ENCODE measurements around the gene AHCYL2. TPM values are rescaled to one million over a fixed set of nuclear protein-coding genes. Genes with fewer than 3 reads are reported as not detected.
"Not testable (repeated sequence)": the region's sequence is repeated elsewhere in the genome, so short reads cannot be mapped to it uniquely, and the experiment has no call there.

AHCYL2 gene
- total RNA-seq, 1 donor from 2014 or later: 165 TPM

DNA sequence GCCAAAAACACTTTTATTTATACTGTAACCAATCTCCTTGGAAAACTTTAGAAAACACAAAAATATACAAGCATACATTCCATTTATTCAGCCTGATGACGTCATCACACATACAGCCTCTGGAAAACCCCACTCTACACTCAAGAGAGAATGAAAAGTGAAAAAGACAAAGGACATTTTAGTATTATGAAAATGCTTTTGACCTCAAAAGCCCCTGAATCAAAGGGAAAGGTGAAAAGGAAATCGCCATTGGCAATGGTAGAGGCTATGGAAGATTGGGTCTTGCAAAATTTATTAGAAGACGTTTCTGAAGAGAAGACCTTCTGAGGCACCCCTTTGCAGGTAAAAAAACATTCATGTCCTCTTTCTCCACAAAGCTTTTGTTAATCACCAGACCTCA lies 126.5 kb downstream of the AHCYL2 start:
- no peak for DNase-seq (ENCODE audit: low spot score)

DNA sequence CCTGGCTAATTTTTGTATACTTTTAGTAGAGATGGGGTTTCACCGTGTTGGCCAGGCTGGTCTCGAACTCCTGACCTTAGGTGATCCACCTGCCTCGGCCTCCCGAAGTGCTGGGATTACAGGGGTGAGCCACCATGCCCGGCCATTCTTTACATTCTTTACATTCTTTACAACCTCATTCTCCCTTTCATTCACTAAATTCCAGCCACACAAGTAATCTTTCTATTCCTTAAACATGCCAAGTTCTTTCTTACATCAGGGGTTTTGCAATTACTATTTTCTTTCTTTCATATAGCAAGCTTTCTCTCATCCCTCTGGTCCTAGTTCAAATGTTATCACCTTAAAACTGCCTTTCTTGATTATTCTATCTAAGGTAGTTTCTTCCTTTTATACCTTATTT lies 128.3 kb downstream of the AHCYL2 start:
- DNase-seq (ENCODE audit: low spot score): not testable (repeated sequence)

DNA sequence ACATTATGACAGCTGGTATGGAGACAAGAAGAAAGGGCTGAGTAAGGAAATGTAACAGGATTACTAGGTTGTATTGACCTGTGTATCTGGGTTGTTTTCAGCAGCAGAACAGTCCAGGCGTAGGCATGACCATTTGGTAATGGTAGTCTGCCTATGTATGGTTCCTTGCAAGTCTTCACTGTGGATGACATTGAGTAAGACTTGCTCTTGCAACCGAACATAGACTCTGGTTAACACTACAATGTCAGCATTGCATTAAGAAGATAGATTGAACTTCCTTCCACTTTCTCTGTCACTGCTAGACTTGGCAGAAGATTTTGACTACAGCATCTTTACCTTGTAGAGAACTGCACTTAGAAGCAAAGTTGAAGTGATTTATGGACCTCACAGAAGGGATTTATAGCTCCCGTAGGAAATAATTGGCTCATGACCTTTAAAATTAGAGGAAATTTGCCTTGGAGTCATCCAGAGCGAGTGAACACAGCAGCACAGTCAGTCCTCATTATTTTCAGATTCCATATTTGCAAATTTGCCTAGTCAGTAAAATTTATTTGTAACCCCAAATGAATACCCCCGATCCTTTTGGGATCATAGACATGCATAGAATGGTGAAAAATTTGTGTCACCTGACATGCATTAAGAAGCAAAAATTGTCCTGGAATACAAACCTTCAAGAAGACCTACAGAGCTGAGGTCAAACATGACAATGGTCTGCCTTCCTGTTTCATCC lies 129.8 kb downstream of the AHCYL2 start:
- DNase-seq (ENCODE audit: low spot score): no peak

DNA sequence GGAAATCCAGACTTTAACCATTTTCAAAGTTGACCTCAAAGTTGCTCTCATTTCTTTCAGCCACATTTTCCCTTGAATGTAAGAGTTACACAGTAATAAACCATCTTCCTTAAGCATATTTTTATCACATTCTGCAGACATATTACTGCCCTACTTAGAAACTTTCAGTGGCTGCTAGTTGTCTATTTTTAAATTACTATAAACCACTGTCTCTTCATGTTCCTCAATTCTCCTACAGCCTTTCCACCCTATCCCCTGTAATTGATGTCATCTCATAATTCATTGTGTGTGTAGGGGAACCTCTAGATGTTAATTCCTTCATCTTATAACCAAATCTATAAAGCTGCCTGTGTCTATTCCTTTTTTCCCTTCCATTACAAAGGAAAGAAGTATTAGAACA lies 131.3 kb downstream of the AHCYL2 start:
- DNase-seq (ENCODE audit: low spot score): no peak

DNA sequence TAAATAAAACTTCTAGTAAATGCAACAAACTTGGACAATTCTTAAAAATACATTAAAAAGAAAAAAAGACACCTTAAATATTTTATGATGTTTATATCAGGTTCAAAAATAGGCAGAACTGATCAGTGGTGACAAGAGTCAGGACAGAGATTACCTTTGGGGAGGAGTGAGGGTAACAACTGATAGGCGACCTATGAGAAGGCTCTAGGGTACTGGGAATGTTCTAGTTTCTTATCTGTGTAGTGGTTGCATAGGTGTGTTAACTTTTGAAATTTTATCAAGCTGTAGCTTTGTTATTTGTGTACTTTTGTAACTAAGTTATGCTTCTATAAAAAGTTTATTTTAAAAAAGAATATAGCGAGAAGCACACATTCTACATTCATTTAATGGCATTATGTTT lies 134.3 kb downstream of the AHCYL2 start:
- no peak for DNase-seq (ENCODE audit: low spot score)

DNA sequence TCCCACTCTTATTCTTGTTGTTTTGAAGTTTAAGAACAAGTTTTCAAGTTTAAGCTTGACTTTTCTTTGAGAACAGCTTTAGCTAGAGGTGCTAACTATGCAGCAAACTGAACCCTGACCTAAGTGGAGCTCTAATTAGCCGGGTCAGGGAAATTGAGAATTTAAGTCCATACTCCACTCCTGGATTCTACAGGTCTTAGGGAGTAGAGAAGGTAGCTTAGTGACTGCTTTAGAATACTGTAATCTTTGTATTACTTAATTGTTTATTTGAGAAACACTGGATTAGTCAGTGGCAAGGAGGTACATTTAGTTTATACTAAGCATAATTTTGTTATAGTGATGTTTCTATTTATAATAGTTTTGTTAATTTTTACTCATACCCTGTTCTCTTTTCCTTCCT lies 134.8 kb downstream of the AHCYL2 start:
- no peak for DNase-seq (ENCODE audit: low spot score)

DNA sequence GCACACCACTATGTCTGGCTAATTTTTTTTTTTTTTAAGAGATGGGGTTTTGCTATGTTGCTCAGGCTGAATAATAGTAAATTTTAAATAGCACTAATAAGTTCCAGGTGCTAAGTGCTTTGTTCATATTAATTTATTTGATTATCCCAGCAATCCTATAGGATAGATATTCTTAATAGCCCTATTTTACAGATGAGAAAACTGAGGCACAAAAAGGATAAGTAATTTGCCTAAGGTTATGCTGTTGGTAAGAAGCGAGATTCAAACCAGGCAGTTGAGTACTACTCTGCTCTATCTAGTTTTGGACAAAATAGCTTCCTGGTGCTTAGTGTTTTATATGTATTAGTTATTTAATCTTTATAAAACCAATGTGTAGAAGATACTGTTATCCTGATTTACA lies 136.9 kb downstream of the AHCYL2 start:
- DNase-seq (ENCODE audit: low spot score): no peak

DNA sequence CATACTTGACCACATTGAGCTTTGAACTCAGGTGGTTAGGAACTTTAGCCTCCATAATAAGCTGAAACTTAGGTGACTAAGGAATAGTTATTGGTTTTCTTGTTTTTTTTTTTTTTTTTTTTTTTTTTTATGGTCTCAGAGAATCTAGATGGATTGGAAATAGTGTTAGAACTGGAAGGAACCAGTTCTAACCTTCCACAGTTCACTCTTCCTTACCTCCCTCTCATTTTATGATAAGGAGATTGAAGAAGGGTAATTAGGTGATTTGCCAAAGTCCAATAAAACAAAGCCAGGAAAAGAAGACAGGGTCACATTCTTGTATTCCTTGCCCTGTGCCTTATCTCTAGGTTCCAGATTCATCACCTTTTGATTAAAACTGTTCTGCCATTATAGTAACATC lies 137.7 kb downstream of the AHCYL2 start:
- DNase-seq (ENCODE audit: low spot score): no peak

DNA sequence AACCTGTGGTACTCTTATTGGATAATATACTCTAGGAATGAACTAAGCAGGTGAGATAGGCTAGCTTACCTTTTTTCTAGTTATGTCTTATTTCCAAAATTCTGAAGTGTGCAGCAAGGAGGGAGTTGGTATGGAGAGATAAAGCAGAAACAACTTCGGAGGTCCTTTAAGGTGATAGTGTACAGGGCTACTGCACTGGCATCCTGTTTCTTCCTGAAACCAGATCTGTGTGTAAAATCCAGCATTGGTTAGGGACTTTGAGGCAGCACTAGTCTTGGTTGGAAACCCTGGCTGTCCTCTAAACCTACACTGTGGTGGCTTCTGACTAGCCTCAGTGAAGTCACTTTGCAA lies 142.5 kb downstream of the AHCYL2 start:
- DNase-seq (ENCODE audit: low spot score): no peak

DNA sequence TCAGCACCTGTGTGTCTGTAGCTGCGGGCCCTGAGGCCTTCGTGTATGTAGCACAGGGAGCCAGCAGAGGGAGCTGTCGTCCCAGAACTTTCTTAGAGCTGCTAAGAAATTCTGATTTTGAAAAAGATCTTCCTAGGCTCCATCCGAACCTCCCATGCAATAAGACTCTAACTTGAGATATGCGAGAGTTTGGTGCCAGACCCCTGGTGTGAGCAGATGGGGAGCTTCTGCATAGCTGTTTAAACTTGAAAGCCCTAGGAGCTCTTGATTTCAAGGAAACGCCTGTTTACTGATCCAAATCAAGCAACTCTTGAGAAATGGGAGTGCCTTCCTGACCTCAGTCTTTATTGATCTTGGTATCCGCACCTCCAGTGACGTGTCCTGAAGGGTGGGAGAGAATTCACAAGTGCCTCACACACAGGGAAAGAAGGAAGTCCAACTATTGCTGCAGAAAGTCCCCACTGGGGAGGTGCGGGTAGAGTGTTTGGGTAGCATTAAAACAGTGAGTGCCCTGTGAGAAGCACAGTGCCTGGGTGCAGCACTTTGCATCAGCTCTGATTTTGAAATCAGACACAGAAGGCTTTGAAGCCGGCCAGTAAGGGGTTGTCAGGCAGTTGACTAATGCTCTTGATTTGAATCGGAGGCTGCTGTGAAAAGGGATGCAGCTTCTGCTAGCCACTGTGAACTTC lies 143.0 kb downstream of the AHCYL2 start:
- peak; percentile 82 for DNase-seq (ENCODE audit: low spot score)

DNA sequence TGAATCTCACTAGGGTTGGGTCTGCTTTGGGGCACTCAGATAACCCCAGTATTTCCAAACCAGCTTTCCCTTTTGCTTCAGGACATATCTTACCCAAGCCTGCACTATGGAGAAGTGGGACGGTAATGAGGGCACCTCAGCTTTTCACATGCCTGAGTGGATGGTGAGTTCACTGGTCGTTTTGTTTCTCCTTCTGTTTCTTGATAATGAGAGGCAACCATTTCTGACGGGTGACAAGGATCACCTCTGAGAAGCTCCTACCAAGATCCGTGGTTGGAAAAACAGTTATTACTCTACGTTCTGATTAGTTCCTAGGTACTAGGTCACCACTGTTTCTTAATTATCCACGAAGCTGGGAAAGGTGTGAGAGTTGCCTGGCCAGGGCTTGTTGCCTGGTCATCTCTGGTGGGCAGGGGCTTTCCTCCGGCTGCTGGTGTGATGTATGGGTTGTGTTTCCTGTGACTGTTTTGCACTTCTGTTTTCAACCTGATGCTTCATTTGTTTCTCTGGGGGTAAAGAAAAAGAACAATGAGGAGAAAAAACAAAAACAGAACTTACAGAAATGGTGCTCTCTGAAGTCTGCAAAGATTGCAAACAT lies 143.7 kb downstream of the AHCYL2 start:
- no peak for DNase-seq (ENCODE audit: low spot score)

DNA sequence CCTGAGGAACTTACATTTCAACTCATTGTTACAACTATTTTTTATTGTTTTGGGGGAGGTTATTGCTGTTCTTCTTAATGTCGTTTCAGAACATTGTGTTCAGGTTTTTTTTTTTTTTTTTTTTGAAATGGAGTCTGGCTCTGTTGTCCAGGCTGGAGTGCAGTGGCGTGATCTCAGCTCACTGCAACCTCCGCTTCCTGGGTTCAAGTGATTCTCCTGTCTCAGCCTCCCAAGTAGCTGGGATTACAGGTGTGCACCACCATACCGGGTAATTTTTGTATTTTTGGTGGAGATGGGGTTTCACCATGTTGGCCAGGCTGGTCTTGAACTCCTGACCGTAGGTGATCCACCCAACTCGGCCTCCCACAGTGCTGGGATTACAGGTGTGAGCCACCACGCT lies 144.6 kb downstream of the AHCYL2 start:
- not testable (repeated sequence) for DNase-seq (ENCODE audit: low spot score)

DNA sequence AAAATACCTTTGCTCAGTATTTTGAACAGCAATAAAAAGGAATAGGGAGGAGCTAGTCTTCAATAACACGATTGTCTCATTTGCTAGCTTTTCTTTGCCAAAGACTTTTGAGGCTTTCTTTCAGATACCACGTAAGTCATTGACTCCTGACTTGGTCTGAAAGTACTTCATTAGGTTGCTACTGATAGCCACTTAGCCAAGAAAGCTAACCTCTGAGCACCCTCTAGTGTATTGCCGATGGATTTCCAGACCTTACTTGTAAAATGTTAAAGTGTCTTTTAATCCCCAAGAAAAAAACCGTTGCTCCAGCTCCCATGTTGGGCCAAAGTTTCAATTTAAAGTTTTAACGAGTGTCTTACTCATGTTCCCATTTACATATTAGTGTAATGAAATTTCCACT lies 146.0 kb downstream of the AHCYL2 start:
- no peak for DNase-seq (ENCODE audit: low spot score)

DNA sequence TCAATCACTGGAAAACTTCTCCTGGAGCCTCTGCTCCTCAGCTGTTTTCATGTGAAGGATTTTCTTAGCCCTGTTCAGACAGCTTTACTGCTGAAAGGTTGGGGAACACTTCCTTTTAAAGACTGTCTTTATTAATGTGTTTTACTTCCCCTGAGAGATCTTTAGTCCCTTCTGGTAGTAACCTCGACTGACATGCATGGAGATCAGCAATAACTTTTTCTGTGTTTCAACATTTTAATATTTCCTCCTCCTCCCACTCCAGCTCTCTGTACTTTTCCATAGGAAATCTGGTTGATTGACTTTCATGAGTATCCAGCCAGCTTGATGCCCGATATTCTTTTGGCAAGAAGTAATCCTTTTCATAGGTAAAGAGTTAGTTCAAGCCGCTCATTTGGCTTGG lies 146.7 kb downstream of the AHCYL2 start:
- no peak for DNase-seq (ENCODE audit: low spot score)

DNA sequence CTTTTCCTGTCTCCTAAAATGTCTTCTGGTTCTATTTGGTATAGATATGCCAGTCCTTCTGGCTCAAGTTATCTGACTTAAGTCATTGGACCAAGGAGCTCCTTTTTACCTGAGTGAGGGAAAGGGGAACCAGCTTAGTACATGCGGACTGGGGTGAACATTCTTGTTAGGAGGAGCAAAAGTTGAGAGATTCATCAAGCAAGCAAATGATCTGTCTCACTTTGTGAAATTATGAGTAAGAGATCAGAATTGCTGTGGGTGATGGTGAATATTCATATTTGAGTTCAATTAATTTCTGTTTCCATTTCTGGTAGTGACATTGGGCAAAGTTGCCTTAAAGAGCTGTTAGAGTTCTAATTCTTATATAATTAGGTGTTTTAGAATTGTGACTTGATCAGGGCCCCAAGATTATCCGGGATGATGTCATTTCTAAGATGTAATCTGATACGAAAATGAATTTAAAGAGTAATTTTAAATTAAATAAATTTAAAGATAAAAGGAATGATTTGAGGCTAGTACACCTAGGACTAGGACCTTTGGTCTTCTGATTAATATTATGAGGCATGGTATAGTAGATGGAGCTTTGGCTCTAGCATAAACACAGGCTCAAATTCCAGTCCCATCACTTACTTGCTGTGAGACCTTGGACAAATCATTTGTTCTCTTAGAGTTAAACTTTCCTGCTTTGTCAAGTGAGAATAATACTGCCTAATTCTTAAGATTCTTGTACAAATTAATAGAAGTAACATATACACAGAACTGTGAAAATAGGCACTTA lies 149.0 kb downstream of the AHCYL2 start:
- no peak for DNase-seq (ENCODE audit: low spot score)

DNA sequence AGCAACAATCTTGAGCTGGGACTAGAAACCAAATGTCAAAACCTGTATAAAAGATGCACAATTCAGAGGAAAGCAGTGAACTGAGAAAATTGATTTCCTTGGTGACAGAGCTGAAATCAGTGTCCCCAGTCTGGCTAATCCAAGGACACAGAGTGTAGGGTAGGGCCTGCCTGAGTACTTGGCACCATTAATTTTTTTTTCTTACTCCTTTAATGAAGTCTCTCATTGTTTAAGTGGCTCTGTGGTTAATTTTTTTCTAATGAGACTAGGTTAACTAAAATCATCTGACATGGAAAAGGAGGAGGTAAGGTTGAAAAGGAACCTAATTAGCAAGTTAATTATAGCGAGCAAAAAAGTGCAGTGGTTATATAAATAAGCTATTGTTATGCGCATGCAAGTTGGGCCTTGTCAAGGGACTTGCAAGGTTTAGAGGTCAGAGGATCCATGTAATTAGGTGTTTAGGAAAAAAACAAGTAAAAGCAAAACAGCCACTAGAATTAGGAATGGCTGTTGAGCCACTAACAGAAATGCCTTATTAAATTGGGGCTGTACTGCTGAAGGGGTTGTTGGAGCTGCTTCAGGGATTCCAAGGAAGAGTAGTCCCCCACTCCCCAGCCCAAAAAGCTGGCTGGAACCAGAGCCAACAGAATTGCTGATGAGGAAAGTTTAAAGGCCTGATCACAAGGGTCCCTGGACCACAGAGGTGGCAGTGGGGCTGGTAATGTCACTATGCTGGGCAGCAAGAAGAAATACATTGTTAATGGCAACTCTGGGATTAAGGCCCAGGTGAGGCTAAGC lies 150.5 kb downstream of the AHCYL2 start:
- DNase-seq (ENCODE audit: low spot score): peak; percentile 32

DNA sequence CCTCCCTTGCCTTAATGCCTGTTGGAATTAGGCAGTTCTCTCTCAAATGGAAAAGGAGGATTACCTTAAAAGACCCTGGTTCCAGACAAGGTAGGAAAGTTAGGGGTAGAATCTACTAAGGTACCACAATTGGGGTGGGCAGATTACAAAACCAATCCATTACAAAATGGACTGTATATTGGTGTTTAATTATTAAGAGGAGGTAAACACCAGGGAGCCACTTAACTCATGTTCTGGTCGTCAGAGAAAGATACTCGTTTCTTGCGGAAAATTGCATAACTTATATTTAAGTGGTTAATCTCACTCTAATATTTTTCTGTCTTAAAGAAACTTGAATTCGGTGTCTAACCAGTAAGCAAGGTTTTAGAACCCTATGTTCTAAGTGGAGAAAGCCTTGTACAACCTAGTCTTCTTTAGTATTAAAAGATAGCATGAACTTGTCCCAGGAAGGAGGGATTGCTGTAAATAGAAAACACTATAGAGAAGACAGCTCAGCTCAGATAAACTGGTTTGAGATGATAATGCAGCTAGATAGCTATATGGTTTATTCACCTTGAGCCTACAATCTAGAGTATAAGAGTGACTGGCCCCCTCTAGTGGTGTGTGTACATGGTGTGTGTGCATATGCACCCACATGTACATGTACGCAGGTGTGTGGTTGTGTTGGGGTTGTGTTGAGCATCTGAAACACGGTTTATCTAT lies 151.4 kb downstream of the AHCYL2 start:
- peak; percentile 73 for DNase-seq (ENCODE audit: low spot score)

DNA sequence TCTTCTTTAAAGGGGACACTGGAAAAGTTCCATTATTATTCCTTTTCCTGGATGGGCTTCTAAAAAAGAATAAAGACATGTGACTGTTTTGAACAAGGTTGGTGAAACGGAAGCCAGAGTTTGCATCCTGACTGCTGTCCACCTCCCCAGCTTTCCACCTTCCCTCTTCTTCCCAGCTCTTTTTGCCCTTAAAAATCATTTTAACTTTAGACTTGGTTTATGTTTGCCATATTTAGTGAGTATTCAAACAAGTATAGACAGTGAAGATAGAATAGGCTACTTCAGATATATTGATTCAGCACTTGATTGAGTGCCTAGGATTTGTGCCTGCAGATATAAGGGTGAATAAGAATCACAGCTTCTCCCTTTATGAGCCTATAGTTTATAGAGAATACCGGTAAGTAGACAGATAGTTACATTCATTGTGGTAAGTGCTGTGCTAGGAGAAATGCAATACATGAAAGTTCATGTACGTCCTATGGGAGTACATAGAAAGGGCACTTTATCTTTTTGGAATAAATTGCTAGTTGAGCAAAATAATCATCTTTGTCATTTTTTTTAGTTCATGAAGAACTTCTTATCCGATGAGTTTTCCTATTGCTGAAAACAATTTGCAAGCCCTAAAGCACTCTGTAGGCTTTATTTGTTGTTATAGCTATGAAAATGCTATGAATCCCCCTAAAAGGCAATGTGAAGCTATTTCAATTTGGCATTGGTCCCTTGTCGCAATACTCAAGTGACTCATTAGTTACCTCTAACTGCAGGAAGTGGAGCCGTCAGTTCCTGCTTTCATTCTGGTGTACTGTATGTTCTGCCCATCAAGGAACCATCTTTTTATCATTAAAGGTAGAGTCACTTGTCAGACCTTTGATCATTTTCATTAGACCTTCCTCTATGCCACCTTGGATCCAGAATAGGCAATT lies 152.2 kb downstream of the AHCYL2 start:
- no peak for DNase-seq (ENCODE audit: low spot score)

DNA sequence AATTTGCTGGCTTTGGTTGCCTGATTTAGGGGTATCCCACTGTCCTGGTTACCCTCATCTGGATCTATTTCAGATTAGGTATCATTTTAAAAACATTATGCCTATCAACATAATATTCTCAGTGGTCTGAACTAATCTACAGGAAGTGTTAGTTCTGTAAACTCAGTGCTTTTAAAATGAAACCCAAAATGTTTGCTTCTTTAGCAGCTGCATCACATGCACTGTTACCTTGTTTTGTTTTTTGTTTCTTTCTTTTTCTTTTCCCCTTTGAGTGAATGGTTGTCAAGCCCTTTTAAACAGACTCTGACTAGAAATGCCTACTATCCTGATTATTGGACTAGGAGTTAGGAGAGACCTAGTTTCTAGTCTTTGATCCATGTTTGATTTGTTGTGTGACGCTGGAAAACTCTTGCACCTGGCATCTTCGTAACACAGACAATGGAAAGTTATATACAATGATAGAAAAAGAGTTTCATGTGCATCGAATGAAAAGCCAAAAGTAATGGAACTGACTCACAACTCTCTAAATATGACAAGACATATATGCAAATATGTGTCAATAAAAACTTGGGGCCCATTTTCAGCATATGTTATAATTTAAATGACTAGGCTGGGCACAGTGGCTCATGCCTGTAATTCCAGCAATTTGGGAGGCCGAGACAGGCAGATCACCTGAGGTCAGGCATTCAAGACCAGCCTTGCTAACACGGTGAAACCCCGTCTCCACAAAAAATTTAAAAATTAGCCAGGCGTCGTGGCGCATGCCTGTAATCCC lies 157.1 kb downstream of the AHCYL2 start:
- no peak for DNase-seq (ENCODE audit: low spot score)

Data from mucosa of gallbladder (tissue), 1 donor.